ENCODE data around the gene MARCHF7. TPM values are rescaled to one million over a fixed set of nuclear protein-coding genes. Genes with fewer than 3 reads are reported as not detected.
A peak's percentile ranks its signal among the peaks of the same experiment; 100 is the strongest.

MARCHF7 gene
- total and polyA plus RNA-seq, 10 of the 15 experiments (the other 5 are each of a cell fraction or from before 2014, with no cell fraction given), result 39.4 to 111 (median 66.5) TPM

DNA sequence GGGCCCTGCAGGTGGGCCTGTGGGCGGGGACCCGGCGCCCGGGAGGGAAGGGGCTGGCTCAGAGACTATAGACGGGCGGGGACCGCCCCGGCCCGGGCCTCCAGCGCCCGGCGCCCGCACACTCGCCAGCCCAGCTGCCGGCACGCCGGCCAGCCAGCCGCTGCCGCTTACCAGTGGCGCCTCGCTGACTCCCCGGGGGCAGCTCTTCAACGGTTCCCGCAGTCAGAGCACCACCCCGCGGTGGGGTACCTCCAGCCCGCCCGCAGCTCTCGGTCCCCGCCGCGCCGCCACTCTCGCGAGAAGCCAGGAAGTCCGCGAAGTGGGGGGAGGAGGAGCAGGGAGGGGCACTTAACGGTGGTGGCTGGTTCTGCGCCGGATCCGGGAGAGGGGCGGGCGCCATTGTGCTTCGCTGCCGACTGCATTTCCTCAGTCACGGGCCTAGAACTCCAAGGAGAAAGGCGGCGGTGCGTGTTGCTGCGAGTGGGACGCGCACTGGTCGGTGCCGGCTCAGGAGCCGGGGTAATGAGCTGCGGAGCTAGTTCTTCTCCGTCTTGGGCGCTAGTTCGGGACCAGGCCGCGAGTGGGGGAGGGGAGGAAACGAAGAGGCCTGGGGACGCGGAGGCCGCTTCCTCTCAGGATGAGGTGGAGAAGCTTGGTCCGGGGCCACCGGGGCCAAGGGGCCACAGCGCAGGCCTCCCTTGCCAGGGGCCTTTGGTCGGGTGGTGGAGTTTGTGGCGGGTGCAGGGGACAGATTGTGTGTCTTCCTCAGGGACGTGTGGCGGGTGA, at the start of gene MARCHF7 (continued):
- TF ChIP-seq, protein P1, sequence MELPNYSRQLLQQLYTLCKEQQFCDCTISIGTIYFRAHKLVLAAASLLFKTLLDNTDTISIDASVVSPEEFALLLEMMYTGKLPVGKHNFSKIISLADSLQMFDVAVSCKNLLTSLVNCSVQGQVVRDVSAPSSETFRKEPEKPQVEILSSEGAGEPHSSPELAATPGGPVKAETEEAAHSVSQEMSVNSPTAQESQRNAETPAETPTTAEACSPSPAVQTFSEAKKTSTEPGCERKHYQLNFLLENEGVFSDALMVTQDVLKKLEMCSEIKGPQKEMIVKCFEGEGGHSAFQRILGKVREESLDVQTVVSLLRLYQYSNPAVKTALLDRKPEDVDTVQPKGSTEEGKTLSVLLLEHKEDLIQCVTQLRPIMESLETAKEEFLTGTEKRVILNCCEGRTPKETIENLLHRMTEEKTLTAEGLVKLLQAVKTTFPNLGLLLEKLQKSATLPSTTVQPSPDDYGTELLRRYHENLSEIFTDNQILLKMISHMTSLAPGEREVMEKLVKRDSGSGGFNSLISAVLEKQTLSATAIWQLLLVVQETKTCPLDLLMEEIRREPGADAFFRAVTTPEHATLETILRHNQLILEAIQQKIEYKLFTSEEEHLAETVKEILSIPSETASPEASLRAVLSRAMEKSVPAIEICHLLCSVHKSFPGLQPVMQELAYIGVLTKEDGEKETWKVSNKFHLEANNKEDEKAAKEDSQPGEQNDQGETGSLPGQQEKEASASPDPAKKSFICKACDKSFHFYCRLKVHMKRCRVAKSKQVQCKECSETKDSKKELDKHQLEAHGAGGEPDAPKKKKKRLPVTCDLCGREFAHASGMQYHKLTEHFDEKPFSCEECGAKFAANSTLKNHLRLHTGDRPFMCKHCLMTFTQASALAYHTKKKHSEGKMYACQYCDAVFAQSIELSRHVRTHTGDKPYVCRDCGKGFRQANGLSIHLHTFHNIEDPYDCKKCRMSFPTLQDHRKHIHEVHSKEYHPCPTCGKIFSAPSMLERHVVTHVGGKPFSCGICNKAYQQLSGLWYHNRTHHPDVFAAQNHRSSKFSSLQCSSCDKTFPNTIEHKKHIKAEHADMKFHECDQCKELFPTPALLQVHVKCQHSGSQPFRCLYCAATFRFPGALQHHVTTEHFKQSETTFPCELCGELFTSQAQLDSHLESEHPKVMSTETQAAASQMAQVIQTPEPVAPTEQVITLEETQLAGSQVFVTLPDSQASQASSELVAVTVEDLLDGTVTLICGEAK (IDR thresholded peaks at IDR 0.05; ENCODE audit: borderline replicate concordance), result no peak; the same call in 1 of the 2 replicates
- TF ChIP-seq BHLHE40 (IDR thresholded peaks at IDR 0.05; ENCODE audit: borderline replicate concordance in 1 of 2, low read depth in 2 of 2, low read length in 1 of 2), result peak; percentile 56 to 85
- peak; percentile 86 for TF ChIP-seq MXI1 (IDR thresholded peaks at IDR 0.05; ENCODE audit: low read depth, low read length)
- TF ChIP-seq POLR2AphosphoS5 (IDR thresholded peaks at IDR 0.05; ENCODE audit: low read length), result peak; percentile 96
- no peak for TF ChIP-seq MTA3 (IDR thresholded peaks at IDR 0.05; ENCODE audit: borderline replicate concordance, low read length)
- no peak for TF ChIP-seq SIX5 (IDR thresholded peaks at IDR 0.05; ENCODE audit: low read depth, low read length, severe bottlenecking)
- TF ChIP-seq TBL1XR1 (IDR thresholded peaks at IDR 0.05; ENCODE audit: low read depth, low read length), result peak; percentile 63; the same call in 1 of the 2 replicates
- TF ChIP-seq NFYA (IDR thresholded peaks at IDR 0.05; ENCODE audit: borderline replicate concordance, low read depth, low read length), result no peak
- TF ChIP-seq HCFC1 (IDR thresholded peaks at IDR 0.05; ENCODE audit: low read length), result peak; percentile 47
- TF ChIP-seq GABPA (IDR thresholded peaks at IDR 0.05; ENCODE audit: low read depth), result no peak
- peak; percentile 99 for TF ChIP-seq POLR2A (IDR thresholded peaks at IDR 0.05; ENCODE audit: low read depth, low read length)
- TF ChIP-seq ATF7 (IDR thresholded peaks at IDR 0.05; ENCODE audit: low read depth), result no peak
- TF ChIP-seq, protein P2, sequence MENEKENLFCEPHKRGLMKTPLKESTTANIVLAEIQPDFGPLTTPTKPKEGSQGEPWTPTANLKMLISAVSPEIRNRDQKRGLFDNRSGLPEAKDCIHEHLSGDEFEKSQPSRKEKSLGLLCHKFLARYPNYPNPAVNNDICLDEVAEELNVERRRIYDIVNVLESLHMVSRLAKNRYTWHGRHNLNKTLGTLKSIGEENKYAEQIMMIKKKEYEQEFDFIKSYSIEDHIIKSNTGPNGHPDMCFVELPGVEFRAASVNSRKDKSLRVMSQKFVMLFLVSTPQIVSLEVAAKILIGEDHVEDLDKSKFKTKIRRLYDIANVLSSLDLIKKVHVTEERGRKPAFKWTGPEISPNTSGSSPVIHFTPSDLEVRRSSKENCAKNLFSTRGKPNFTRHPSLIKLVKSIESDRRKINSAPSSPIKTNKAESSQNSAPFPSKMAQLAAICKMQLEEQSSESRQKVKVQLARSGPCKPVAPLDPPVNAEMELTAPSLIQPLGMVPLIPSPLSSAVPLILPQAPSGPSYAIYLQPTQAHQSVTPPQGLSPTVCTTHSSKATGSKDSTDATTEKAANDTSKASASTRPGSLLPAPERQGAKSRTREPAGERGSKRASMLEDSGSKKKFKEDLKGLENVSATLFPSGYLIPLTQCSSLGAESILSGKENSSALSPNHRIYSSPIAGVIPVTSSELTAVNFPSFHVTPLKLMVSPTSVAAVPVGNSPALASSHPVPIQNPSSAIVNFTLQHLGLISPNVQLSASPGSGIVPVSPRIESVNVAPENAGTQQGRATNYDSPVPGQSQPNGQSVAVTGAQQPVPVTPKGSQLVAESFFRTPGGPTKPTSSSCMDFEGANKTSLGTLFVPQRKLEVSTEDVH (IDR thresholded peaks at IDR 0.05; ENCODE audit: low read depth, partially characterized antibody), result peak; percentile 63
- TF ChIP-seq IKZF2 (IDR thresholded peaks at IDR 0.05), result peak; percentile 60 to 78
- no peak for TF ChIP-seq ZNF384 (IDR thresholded peaks at IDR 0.05; ENCODE audit: borderline replicate concordance, low read depth, low read length)
- TF ChIP-seq, protein P3, sequence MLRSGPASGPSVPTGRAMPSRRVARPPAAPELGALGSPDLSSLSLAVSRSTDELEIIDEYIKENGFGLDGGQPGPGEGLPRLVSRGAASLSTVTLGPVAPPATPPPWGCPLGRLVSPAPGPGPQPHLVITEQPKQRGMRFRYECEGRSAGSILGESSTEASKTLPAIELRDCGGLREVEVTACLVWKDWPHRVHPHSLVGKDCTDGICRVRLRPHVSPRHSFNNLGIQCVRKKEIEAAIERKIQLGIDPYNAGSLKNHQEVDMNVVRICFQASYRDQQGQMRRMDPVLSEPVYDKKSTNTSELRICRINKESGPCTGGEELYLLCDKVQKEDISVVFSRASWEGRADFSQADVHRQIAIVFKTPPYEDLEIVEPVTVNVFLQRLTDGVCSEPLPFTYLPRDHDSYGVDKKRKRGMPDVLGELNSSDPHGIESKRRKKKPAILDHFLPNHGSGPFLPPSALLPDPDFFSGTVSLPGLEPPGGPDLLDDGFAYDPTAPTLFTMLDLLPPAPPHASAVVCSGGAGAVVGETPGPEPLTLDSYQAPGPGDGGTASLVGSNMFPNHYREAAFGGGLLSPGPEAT (IDR thresholded peaks at IDR 0.05; ENCODE audit: low read depth), result peak; percentile 45; the same call in 1 of the 2 replicates
- no peak for TF ChIP-seq ZNF622 (IDR thresholded peaks at IDR 0.05)
- TF ChIP-seq FOXM1 (IDR thresholded peaks at IDR 0.05; ENCODE audit: low read depth, low read length), result peak; percentile 82
- TF ChIP-seq CBX5 (IDR thresholded peaks at IDR 0.05; ENCODE audit: low read depth), result 0 out of 2 replicates have a peak, but pooled peaks have one; percentile 7
- no peak for TF ChIP-seq SREBF1 (IDR thresholded peaks at IDR 0.05; ENCODE audit: low read length)
- peak; percentile 95 for TF ChIP-seq YY1 (IDR thresholded peaks at IDR 0.05; ENCODE audit: low read depth, low read length)

Data from GM12878 (cell line).